Aorta (tissue), 5 donors: ENCODE results near the gene EEF1A2. TPM values are rescaled to one million over a fixed set of nuclear protein-coding genes. Genes with fewer than 3 reads are reported as not detected.

Experiments used
- ATAC-seq: fragments of 200-7000 bp; cut with Tn5 transposase; one replicate; pipeline ENCODE4 v1.9.1; 2022; ENCODE audit warnings: moderate library complexity; ENCODE audit not compliant: low FRiP score
- DNase-seq, 2 donors: peaks; one replicate each; pipeline ENCODE4 v3.0.0-alpha.2; 2020
- H3K27ac ChIP-seq, 2 donors: one replicate each; pipeline ENCODE4 v1.5.1; 2013; ENCODE audit warnings: low read length in 2 of 2, mild to moderate bottlenecking in 2 of 2, moderate library complexity in 2 of 2, control low read depth in 1 of 2, inconsistent platforms in 1 of 2, low read depth in 1 of 2
- H3K27me3 ChIP-seq, 2 donors: one replicate each; pipeline ENCODE4 v1.6.1; 2013; ENCODE audit warnings: control low read depth in 1 of 2, low read length in 1 of 2, mild to moderate bottlenecking in 1 of 2, moderate library complexity in 1 of 2; ENCODE audit not compliant: insufficient read depth in 2 of 2, control insufficient read depth in 1 of 2
- H3K36me3 ChIP-seq, 2 donors: one replicate each; pipeline ENCODE4 v1.6.1; 2013; ENCODE audit warnings: control low read depth in 1 of 2, low read length in 1 of 2, mild to moderate bottlenecking in 1 of 2; ENCODE audit not compliant: insufficient read depth in 2 of 2, control insufficient read depth in 1 of 2
- H3K4me1 ChIP-seq, 2 donors: one replicate each; pipeline ENCODE4 v1.6.1; 2013; ENCODE audit warnings: low read length in 2 of 2, control low read depth in 1 of 2, mild to moderate bottlenecking in 1 of 2, moderate library complexity in 1 of 2; ENCODE audit not compliant: insufficient read depth in 2 of 2, control insufficient read depth in 1 of 2
- H3K4me3 ChIP-seq, 2 donors: one replicate each; pipeline ENCODE4 v1.5.1; 2013; ENCODE audit warnings: low read length in 2 of 2, control low read depth in 1 of 2, mild to moderate bottlenecking in 1 of 2
- H3K9me3 ChIP-seq: one replicate; pipeline ENCODE4 v1.6.1; 2013; ENCODE audit warnings: mild to moderate bottlenecking, low read length; ENCODE audit not compliant: control insufficient read depth
- WGBS, 2 donors: extraction: QIAGEN DNeasy Blood & Tissue Kit; methylation state at CpG; one replicate each; pipeline ENCODE4 v1.1.7; 2013; 5-methylcytosine and 5-hydroxymethylcytosine counted together
- intact Hi-C, 2 donors: fragments of 100-400 bp; cut with DNase I; formaldehyde crosslinking; loops; one replicate each; pipeline versions ENCODE4 v1.14.2 to v1.15.0; 2022
- polyA plus RNA-seq, 2 donors: library from polyadenylated mRNA; stranded (reverse); fragments of 200-250 nt; gene quantifications; one replicate each; pipeline ENCODE4 v1.2.3, GENCODE V29; 2013
- total RNA-seq, 2 donors: library from RNA; stranded (reverse); fragmentation: NEBNext Ultra II Directional; extraction: Animal tissue kit (Norgen Biotek cat#: 25700); gene quantifications; one replicate each; pipeline ENCODE4 v1.2.1, GENCODE V29; 2021
- donor health status: healthy with polysubstance abuse.
- donor health status: Bipolar disorder and iron deficiency.
- donor health status: DM: no; HTN: no; CAD: no.
- donor health status: DM: no; HTN: no; CAD: no.
- donor health status: DM: yes; HTN: yes; CAD: no.

Gene EEF1A2
- total and polyA plus RNA-seq, 4 donors: 0.64 to 6.0 (median 1.2) TPM

- H3K36me3 ChIP-seq: no peaks in the 10 kb centered on the region
- no peak overlapping the region for H3K4me3 ChIP-seq
- no peak for ATAC-seq
- DNase-seq: no peak
- H3K27ac ChIP-seq: no peak overlapping the region
- 49 to 55% methylated on average over 18 of the region's 18 CpGs for WGBS, 2 donors
- no peaks in the 10 kb centered on the region for H3K4me1 ChIP-seq
- no peaks in the 10 kb centered on the region for H3K27me3 ChIP-seq
- H3K9me3 ChIP-seq: no peaks in the 10 kb centered on the region
- intact Hi-C loops: no loop called here
These were observed 50.9 kb downstream of the EEF1A2 start for GRCh38 chr20:63448031-63448430.

DNA sequence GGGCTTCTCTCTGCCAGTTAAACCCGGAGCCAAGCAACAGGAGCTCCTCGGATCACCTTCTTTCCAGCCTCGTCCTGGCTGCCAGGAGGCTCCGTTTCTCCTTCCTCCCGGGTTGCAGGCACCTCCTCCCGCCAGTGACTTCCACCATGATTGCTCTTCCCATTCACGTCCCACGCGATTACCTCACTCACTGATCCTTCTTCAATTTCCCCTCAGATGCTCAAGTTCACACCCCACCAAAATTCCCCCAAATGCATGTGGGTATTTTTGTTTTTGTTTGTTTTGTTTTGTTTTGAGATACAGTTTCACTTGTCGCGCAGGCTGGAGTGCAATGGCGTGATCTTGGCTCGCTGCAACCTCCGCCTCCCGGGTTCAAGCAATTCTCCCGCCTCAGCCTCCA lies 51.6 kb downstream of the EEF1A2 start:
- WGBS, 2 donors: 72 to 75% methylated on average over 16 of the region's 16 CpGs

GRCh38 chr20:63446216-63447024 lies 52.5 kb downstream of the EEF1A2 start:
- H3K36me3 ChIP-seq: no peaks in the 10 kb centered on the region
- WGBS, 2 donors: 40 to 47% methylated on average over 25 to 31 of the region's 31 CpGs
- no peak overlapping the region for H3K4me3 ChIP-seq
- intact Hi-C loops: no loop called here
- H3K9me3 ChIP-seq: no peaks in the 10 kb centered on the region
- ATAC-seq (no peak), DNase-seq (no peak)
- no peaks in the 10 kb centered on the region for H3K27me3 ChIP-seq
- no peak overlapping the region for H3K27ac ChIP-seq
- no peaks in the 10 kb centered on the region for H3K4me1 ChIP-seq

More for the DNA sequence above, 51.6 kb downstream of the EEF1A2 start:
- Histone ChIP-seq H3K27ac (no peak overlapping the region), H3K36me3 (no peaks in the 10 kb centered on the region), H3K4me3 (no peak overlapping the region), H3K4me1 (no peaks in the 10 kb centered on the region), H3K9me3 (no peaks in the 10 kb centered on the region), H3K27me3 (no peaks in the 10 kb centered on the region)
- intact Hi-C loops: no loop called here
- DNase-seq (no peak), ATAC-seq (no peak)

DNA sequence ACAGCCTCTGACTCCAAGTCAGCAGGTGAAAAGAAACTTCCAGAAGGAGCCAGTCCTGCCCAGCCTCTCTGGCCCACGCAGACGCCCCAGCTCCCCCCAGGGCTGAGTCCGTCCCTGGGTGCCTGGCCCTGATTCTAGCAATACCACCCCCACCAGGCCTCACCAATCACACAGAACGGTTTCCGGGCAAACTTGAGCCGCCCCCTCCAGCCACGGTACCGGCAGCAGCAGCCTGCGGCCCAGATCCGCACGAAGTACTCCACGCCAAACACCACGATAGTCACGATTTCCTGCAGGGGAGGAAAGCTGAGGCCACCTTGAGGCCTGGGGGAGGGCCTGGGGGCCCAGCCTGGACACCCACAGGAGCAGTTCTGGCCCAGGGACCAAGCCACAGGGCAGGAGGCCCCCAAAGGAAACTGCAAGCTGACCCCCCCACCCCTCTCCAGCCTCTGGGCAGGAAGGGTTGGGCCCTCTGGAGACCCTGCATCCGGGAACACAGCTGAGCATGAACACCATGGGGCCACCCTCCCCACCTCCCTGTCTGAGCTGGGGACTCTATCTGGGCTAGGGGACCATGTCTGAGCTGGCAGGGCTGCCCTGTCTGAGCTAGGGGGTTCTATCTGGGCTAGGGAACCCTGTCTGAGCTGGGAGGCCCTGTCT lies 53.7 kb downstream of the EEF1A2 start:
- DNase-seq (no peak), ATAC-seq (no peak)
- Histone ChIP-seq H3K4me1 (no peaks in the 10 kb centered on the region), H3K4me3 (no peak overlapping the region), H3K27me3 (no peaks in the 10 kb centered on the region), H3K9me3 (no peaks in the 10 kb centered on the region), H3K36me3 (no peaks in the 10 kb centered on the region), H3K27ac (no peak overlapping the region)
- WGBS, 2 donors: 71 to 78% methylated on average over 15 of the region's 15 CpGs
- intact Hi-C loops: no loop called here

GRCh38 chr20:63444548-63444947 lies 54.3 kb downstream of the EEF1A2 start:
- no peak overlapping the region for H3K27ac ChIP-seq
- 94% methylated on average over 24 of the region's 24 CpGs for WGBS, 2 donors
- no peaks in the 10 kb centered on the region for H3K4me1 ChIP-seq
- DNase-seq (no peak), ATAC-seq (no peak)
- no peaks in the 10 kb centered on the region for H3K27me3 ChIP-seq
- intact Hi-C loops: no loop called here
- H3K36me3 ChIP-seq: no peaks in the 10 kb centered on the region
- no peak overlapping the region for H3K4me3 ChIP-seq
- no peaks in the 10 kb centered on the region for H3K9me3 ChIP-seq

DNA sequence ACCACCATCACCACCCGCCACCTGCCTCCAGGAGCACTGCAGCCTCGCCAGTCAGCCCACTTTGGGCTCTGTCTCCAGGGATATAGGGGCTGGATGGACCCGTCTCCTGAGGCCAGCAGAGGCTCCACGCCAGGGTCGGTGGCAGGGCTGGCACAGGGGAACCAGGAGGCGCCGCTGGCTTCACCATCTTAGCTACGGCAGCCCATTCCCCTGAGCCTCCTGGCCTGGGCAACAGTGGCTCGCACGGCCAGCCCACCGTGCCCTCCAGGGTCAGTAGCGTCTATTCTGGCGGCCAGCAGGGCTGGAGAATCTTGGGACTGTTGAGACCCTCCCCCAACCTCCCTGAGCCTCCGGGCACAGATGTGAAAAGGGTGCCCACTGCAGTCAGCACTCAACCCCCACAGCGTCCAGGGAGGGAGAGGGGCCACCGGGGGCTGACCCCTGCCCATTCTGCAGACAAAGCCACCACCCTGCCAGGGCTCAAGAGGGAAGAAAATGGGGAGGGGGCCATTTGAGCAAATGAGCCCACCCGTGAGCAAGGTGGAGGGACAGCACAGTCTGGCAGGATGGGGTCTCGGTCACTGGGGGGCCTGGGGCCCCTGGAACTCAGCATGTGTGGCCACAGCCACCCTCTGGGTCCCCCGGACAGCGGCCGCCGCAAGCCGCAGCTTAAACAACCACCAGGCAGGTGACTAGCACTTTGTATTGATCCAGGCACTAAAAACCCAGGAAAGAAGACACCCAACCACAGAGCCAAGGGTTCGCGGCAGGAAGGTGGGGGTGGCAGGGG lies 55.1 kb downstream of the EEF1A2 start:
- H3K9me3 ChIP-seq: no peaks in the 10 kb centered on the region
- H3K27me3 ChIP-seq: no peaks in the 10 kb centered on the region
- 90 to 92% methylated on average over 25 of the region's 25 CpGs for WGBS, 2 donors
- H3K36me3 ChIP-seq: no peaks in the 10 kb centered on the region
- DNase-seq (no peak), ATAC-seq (no peak)
- H3K27ac ChIP-seq: no peak overlapping the region
- H3K4me1 ChIP-seq: no peaks in the 10 kb centered on the region
- intact Hi-C loops: no loop called here
- H3K4me3 ChIP-seq: no peak overlapping the region

- Histone ChIP-seq H3K4me3 (no peak overlapping the region), H3K27me3 (no peaks in the 10 kb centered on the region), H3K36me3 (no peaks in the 10 kb centered on the region), H3K9me3 (no peaks in the 10 kb centered on the region), H3K27ac (no peak overlapping the region), H3K4me1 (no peaks in the 10 kb centered on the region)
- intact Hi-C loops: no loop called here
- DNase-seq (no peak), ATAC-seq (no peak)
- 43 to 51% methylated on average over 9 to 11 of the region's 11 CpGs for WGBS, 2 donors
These were observed 56.8 kb downstream of the EEF1A2 start for GRCh38 chr20:63442100-63442493.

DNA sequence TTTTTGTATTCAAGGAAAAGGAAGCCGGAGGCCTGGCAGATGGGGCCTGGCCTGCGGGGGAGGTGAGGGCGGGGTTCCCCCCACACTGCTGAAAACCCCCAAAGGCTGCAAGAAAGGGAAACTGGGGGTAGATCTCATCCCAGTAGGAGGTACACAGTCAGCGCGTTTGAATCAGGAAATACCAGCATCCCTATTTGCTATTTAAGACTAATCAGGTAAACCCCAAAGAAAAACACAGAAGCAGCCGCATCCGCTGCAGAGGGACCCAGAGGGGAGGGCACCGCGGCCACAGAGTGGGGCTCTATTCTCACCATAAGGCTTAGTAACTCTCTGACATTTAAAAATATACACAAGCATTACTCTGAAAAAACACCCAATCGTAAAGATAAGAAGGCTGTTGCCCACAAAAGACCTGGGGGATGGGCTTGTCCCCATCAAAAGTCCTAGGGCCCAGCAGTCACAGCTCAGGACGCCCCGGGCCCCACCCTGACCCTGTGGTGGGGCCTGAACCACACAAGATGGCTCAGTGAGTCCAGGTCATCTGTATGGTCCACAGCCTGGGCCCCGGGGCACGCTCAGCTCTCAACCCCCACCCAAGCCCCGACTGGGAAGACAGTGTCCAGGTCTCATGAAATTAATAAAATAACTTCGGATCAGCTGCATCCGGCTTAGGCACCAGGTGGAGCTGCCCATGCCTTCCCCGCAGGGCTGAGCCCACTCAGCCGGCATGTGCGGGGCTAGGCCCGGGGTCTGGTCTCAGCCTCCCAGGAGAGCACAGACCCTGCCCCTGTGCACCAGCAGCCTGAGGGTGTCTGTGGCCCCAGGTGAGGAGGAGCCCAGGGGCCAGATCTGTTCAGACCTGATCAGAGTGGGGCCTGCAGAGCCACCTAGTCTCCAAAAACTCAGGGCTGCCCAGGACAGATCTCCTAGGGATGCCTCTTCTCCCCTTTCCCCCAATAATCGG lies 57.5 kb downstream of the EEF1A2 start:
- Histone ChIP-seq H3K27ac (no peak overlapping the region), H3K9me3 (no peaks in the 10 kb centered on the region), H3K4me3 (no peak overlapping the region), H3K36me3 (no peaks in the 10 kb centered on the region), H3K4me1 (no peaks in the 10 kb centered on the region), H3K27me3 (no peaks in the 10 kb centered on the region)
- 51 to 52% methylated on average over 20 to 22 of the region's 22 CpGs for WGBS, 2 donors
- no peak for ATAC-seq
- DNase-seq: no peak
- intact Hi-C loops: no loop called here
